Kidney (tissue), 14 donors: ENCODE results near the gene TMEM94. TPM values are rescaled to one million over a fixed set of nuclear protein-coding genes. Genes with fewer than 3 reads are reported as not detected.

Experiments used
- DNase-seq, 5 donors: peaks; one replicate each; pipeline ENCODE4 v3.0.0-alpha.2; 2013 to 2020
- FAIRE-seq: peaks from 2 replicates; lab custom pipeline; 2012; peaks lifted over from hg19 to GRCh38; lab: Jason Lieb, UNC
- H3K27ac ChIP-seq, 2 donors: one replicate each; pipeline ENCODE4 v1.7.0; 2013; ENCODE audit warnings: low read depth in 2 of 2, low read length in 2 of 2, inconsistent platforms in 1 of 2
- H3K27me3 ChIP-seq: one replicate; pipeline ENCODE4 v1.7.1; 2013; ENCODE audit warnings: low read length, inconsistent platforms; ENCODE audit not compliant: control insufficient read depth, insufficient read depth
- H3K36me3 ChIP-seq, 3 donors: one replicate each; pipeline versions ENCODE4 v1.7.0 to v1.7.1; 2013; ENCODE audit warnings: low read length in 3 of 3, control low read depth in 1 of 3, inconsistent platforms in 1 of 3; ENCODE audit not compliant: insufficient read depth in 3 of 3, control insufficient read depth in 2 of 3
- H3K4me1 ChIP-seq, 3 donors: one replicate each; pipeline versions ENCODE4 v1.7.0 to v1.7.1; 2013; ENCODE audit warnings: low read length in 3 of 3, inconsistent platforms in 1 of 3, low read depth in 1 of 3; ENCODE audit not compliant: control insufficient read depth in 2 of 3, insufficient read depth in 2 of 3
- H3K4me3 ChIP-seq, 3 donors: one replicate each; pipeline versions ENCODE4 v1.7.0 to v1.8.1; 2013; ENCODE audit warnings: low read length in 3 of 3, control low read depth in 1 of 3, inconsistent platforms in 1 of 3
- H3K9ac ChIP-seq, 3 donors: one replicate each; pipeline versions ENCODE4 v1.7.0 to v1.7.1; 2013; ENCODE audit warnings: low read length in 3 of 3, control low read depth in 1 of 3, inconsistent platforms in 1 of 3
- H3K9me3 ChIP-seq, 3 donors: one replicate each; pipeline versions ENCODE4 v1.7.0 to v1.7.1; 2013; ENCODE audit warnings: low read length in 3 of 3, control low read depth in 1 of 3, inconsistent platforms in 1 of 3; ENCODE audit not compliant: control insufficient read depth in 2 of 3, insufficient read depth in 1 of 3
- intact Hi-C: fragments of 100-400 bp; cut with DNase I; formaldehyde crosslinking; loops from one replicate; pipeline ENCODE4 v1.11.1; 2022
- polyA plus RNA-seq: library from polyadenylated mRNA; stranded (reverse); fragments of 350-450 nt; fragmentation: Illumina TruSeq; extraction: RNeasy Lipid Tissue Mini Kit (QIAGEN cat#74804); gene quantifications from one replicate; pipeline ENCODE4 v1.2.3, GENCODE V29; 2014; ENCODE audit warnings: low read depth, low replicate concordance; ENCODE audit not compliant: insufficient read depth
- total RNA-seq: library from RNA; stranded (reverse); fragmentation: NEBNext Ultra II Directional; extraction: Animal tissue kit (Norgen Biotek cat#: 25700); gene quantifications from one replicate; pipeline ENCODE4 v1.2.1, GENCODE V29; 2021
- TF ChIP-seq, protein P1 (sequence below): IDR thresholded peaks from 3 replicates; pipeline ENCODE4 v1.5.1; 2012; ENCODE audit warnings: mild to moderate bottlenecking, moderate library complexity, borderline replicate concordance; ENCODE audit not compliant: insufficient read depth; ENCODE audit errors: extremely low read depth
- donor health status: control.
- donor health status: control.
- donor health status: control.
- donor health status: control.
- donor health status: control.
- donor health status: DM: yes; HTN: yes; CAD: no.
- donor health status: Normal renal cell carcinoma (clear cell type).

The TMEM94 gene
- total and polyA plus RNA-seq, 2 donors from 2014 or later = 49.6 to 82.6 TPM

GRCh38 chr17:75490953-75491649, 34.7 kb downstream of the TMEM94 start:
- TF ChIP-seq, protein P1, sequence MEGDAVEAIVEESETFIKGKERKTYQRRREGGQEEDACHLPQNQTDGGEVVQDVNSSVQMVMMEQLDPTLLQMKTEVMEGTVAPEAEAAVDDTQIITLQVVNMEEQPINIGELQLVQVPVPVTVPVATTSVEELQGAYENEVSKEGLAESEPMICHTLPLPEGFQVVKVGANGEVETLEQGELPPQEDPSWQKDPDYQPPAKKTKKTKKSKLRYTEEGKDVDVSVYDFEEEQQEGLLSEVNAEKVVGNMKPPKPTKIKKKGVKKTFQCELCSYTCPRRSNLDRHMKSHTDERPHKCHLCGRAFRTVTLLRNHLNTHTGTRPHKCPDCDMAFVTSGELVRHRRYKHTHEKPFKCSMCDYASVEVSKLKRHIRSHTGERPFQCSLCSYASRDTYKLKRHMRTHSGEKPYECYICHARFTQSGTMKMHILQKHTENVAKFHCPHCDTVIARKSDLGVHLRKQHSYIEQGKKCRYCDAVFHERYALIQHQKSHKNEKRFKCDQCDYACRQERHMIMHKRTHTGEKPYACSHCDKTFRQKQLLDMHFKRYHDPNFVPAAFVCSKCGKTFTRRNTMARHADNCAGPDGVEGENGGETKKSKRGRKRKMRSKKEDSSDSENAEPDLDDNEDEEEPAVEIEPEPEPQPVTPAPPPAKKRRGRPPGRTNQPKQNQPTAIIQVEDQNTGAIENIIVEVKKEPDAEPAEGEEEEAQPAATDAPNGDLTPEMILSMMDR = no peak

DNA sequence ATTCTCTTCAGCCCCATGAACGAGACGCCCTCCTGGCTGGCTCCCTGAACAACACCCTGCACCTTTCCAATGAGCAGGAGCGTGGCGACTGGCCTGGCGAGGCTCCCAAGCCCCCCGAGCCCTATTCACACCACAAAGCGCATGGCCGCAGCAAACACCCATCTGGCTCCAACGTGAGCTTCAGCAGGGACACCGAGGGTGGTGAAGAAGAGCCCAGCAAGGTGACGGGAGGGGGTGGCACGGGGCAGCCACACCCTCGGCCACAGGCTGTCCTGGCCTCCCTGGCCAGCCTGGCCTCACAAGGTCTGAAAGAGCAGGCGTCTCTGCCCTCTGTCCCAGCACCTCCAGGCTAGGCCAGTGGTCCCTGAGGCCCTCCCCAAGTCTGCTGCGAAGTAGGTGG, 35.2 kb downstream of the TMEM94 start:
- peaks cover 0 to 32% (median 10%) of the 10 kb centered on the region in 3 donors for H3K4me1 ChIP-seq
- FAIRE-seq (no peak), DNase-seq (no peak)
- no peaks in the 10 kb centered on the region for H3K27me3 ChIP-seq
- H3K27ac ChIP-seq = no peak overlapping the region
- TF ChIP-seq, protein P1 = no peak
- H3K36me3 ChIP-seq = peaks cover 0 to 30% (median 20%) of the 10 kb centered on the region in 3 donors
- H3K9ac ChIP-seq = no peak overlapping the region
- intact Hi-C loops = no loop called here
- H3K4me3 ChIP-seq = no peak overlapping the region
- no peaks in the 10 kb centered on the region for H3K9me3 ChIP-seq

More at GRCh38 chr17:75490953-75491649, 34.7 kb downstream of the TMEM94 start:
- no peaks in the 10 kb centered on the region for H3K27me3 ChIP-seq
- H3K9ac ChIP-seq = peak overlapping the region in 1 of 3 donors; percentile 22
- H3K4me3 ChIP-seq = no peak overlapping the region
- no peak for FAIRE-seq
- H3K27ac ChIP-seq = peak overlapping the region in 1 of 2 donors; percentile 61
- H3K4me1 ChIP-seq = peaks cover 0 to 33% (median 10%) of the 10 kb centered on the region in 3 donors
- H3K9me3 ChIP-seq = no peaks in the 10 kb centered on the region
- H3K36me3 ChIP-seq = peaks cover 0 to 24% (median 18%) of the 10 kb centered on the region in 3 donors
- intact Hi-C loops = no loop called here
- DNase-seq = no peak

DNA sequence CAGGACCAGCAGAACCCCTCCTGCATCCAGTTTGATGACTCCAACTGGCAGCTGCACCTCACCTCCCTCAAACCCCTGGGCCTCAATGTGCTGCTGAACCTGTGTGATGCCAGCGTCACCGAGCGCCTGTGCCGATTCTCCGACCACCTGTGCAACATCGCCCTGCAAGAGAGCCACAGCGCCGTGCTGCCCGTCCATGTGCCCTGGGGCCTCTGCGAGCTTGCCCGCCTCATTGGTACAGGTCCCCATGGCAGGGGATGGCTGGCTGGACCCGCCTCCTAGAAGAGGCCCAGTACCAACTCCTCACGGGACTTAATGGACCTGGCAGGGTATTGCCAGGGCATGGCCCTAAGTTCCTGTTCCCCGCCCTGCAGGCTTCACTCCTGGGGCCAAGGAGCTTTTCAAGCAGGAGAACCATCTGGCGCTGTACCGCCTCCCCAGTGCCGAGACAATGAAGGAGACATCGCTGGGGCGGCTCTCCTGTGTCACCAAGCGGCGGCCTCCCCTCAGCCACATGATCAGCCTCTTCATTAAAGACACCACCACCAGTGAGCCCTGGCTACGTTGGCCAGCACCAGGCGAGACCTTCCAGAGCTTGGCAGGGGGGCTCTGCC, 36.2 kb downstream of the TMEM94 start:
- intact Hi-C loops = no loop called here
- Histone ChIP-seq H3K27me3 (no peaks in the 10 kb centered on the region), H3K4me1 (peaks cover 0 to 23% (median 10%) of the 10 kb centered on the region in 3 donors), H3K9me3 (no peaks in the 10 kb centered on the region), H3K36me3 (peaks cover 0 to 37% (median 20%) of the 10 kb centered on the region in 3 donors), H3K27ac (no peak overlapping the region), H3K4me3 (no peak overlapping the region), H3K9ac (no peak overlapping the region)
- TF ChIP-seq, protein P1 = no peak
- FAIRE-seq = no peak
- DNase-seq = no peak
